ENCODE measurements around the gene BTBD2. TPM values are rescaled to one million over a fixed set of nuclear protein-coding genes. Genes with fewer than 3 reads are reported as not detected.

The BTBD2 gene
- total RNA-seq, 1 donor from 2014 or later, result 25.8 TPM

DNA sequence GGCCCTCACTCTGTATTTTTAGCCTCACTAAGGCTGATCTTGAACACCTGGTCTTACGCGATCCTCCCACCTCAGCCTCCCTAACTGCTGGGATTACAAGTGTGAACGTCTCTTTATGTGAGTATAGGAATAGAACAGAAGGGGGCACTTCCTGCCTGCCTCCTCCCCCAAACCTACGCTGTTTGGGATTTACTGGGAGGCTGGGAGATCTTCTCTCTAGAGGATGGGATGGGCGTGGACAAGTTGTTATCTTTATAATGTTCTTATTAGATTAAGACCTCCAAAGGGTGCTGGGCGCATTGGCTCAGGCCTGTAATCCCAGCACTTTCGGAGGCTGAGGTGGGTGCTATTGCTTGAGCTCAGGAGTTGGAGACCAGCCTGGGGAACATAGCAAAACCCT lies 77.4 kb downstream of the BTBD2 start:
- Mint-ChIP-seq H3K4me1 (peaks cover 26% of the 10 kb centered on the region), H3K36me3 (ENCODE audit: low read depth) (peaks cover 24% of the 10 kb centered on the region), H3K27me3 (no peaks in the 10 kb centered on the region), H3K4me3 (no peak overlapping the region), H3K9me3 (peaks cover 7% of the 10 kb centered on the region), H3K27ac (no peak overlapping the region)
- intact Hi-C loops (cut with micrococcal nuclease), result no loop called here
- no peak for DNase-seq

- intact Hi-C loops (cut with micrococcal nuclease), result no loop called here
- peak overlapping the region; percentile 42 for H3K27ac Mint-ChIP-seq
These were observed 78.5 kb downstream of the BTBD2 start for GRCh38 chr19:1936916-1937610.

DNA sequence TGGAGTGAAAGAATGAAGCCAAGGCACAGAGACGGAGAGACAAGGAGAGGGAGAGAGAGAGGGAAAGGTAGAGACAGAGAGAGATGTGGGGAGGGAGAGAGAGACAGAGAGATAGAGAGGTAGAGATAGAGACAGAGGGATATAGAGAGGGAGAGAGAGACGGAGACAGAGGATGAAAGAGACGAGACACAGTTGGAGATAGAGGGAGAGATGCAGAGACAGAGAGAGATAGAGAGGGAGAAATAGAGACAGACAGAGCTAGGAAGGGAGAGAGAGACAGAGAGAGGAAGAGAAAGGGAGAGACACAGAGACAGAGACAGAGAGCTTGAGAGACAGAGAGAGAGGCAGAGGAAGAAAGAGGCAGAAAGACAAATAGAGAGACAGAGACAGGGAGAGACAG lies 79.1 kb downstream of the BTBD2 start:
- peaks cover 15% of the 10 kb centered on the region for H3K9me3 Mint-ChIP-seq
- H3K4me1 Mint-ChIP-seq, result peaks cover 23% of the 10 kb centered on the region
- intact Hi-C loops (cut with micrococcal nuclease), result no loop called here

More at GRCh38 chr19:1936916-1937610, 78.5 kb downstream of the BTBD2 start:
- Mint-ChIP-seq H3K4me1 (peaks cover 23% of the 10 kb centered on the region), H3K36me3 (ENCODE audit: low read depth) (peaks cover 23% of the 10 kb centered on the region), H3K27me3 (no peaks in the 10 kb centered on the region), H3K9me3 (peaks cover 10% of the 10 kb centered on the region), H3K4me3 (no peak overlapping the region)
- DNase-seq, result no peak

DNA sequence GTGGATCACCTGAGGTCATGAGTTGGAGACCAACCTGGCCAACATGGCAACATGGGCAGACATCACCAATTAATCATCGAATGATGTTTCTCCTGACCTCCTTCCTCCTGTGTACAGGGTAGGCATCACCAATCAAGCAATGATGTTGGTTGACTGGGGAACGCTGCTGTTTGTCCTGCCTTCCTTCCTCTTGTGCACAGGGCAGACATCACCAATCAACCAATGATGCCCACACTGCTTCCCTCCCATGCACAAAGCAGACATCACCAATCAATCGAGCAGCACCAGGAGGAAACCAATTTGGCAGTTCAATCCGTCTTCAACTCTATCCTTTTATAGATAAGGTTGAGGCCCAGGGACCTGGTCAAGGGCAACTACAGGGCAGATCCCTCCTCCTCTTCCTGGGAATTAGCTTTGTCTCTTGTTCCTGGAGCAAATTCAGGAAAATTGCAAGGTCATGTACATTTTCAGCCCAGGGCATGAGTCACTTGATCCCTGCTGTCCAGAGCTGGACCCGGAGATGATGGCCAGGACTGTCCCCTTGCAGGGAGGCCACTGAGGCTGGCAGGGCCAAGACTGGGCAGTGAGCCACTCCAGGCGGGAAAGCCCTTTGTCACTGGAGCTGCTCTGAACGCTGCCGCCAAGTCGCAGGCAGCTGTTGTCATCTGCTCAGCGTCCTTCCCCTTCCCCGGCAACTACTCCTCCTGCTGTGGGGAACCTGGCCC lies 79.9 kb downstream of the BTBD2 start:
- DNase-seq, result peak; percentile 73
- Mint-ChIP-seq H3K27me3 (no peaks in the 10 kb centered on the region), H3K9me3 (peaks cover 16% of the 10 kb centered on the region), H3K36me3 (ENCODE audit: low read depth) (peaks cover 28% of the 10 kb centered on the region), H3K4me3 (no peak overlapping the region), H3K4me1 (peaks cover 23% of the 10 kb centered on the region), H3K27ac (no peak overlapping the region)
- intact Hi-C loops (cut with micrococcal nuclease), result no loop called here

More for the DNA sequence above, 79.1 kb downstream of the BTBD2 start:
- Mint-ChIP-seq H3K4me3 (no peak overlapping the region), H3K27ac (peak overlapping the region; percentile 42), H3K27me3 (no peaks in the 10 kb centered on the region), H3K36me3 (ENCODE audit: low read depth) (peaks cover 28% of the 10 kb centered on the region)
- no peak for DNase-seq

Other genes starting within 250 kb of the BTBD2 start
- gene ATP8B3, start 203.4 kb downstream of the BTBD2 start, total RNA-seq, result 3.6 and 4.2 TPM in 2 replicates
- 56.3 and 61.4 TPM in 2 replicates for gene REXO1, start 167.2 kb downstream of the BTBD2 start, total RNA-seq
- 37.0 and 38.1 TPM in 2 replicates for gene KLF16, start 152.1 kb downstream of the BTBD2 start, total RNA-seq
- gene ABHD17A, start 130.2 kb downstream of the BTBD2 start, total RNA-seq, result 104 and 107 TPM in 2 replicates
- 8.8 and 10.6 TPM in 2 replicates for gene ADAT3, start 110.3 kb downstream of the BTBD2 start, total RNA-seq
- 39.2 and 42.4 TPM in 2 replicates for gene SCAMP4, start 110.3 kb downstream of the BTBD2 start, total RNA-seq
- gene CSNK1G2, start 74.5 kb downstream of the BTBD2 start, total RNA-seq, result 91.7 and 92.8 TPM in 2 replicates
- 159 and 169 TPM in 2 replicates for gene MKNK2, start 35.5 kb upstream of the BTBD2 start, total RNA-seq
- 184 and 185 TPM in 2 replicates for gene MOB3A, start 80.6 kb upstream of the BTBD2 start, total RNA-seq
- 9.5 and 10.0 TPM in 2 replicates for gene IZUMO4, start 81.2 kb upstream of the BTBD2 start, total RNA-seq
- 104 and 113 TPM in 2 replicates for gene AP3D1, start 135.9 kb upstream of the BTBD2 start, total RNA-seq
- gene DOT1L, start 148.2 kb upstream of the BTBD2 start, total RNA-seq, result 127 and 137 TPM in 2 replicates
- 70.5 and 71.6 TPM in 2 replicates for gene PLEKHJ1, start 220.6 kb upstream of the BTBD2 start, total RNA-seq
- gene SF3A2, start 221.1 kb upstream of the BTBD2 start, total RNA-seq, result 159 and 171 TPM in 2 replicates
- 4.0 and 5.1 TPM in 2 replicates for gene AMH, start 233.6 kb upstream of the BTBD2 start, total RNA-seq
- 0.40 and 0.91 TPM in 2 replicates for gene JSRP1, start 240.7 kb upstream of the BTBD2 start, total RNA-seq

Measured in activated CD4-positive, alpha-beta T cell treated with anti-CD3 and anti-CD28 coated beads, Interleukin-2, amount 10 ng/mL, durations not matched to agents 24 days and 14 days (primary cell).